ENCODE measurements around the gene TBCK.

GRCh38 chr4:106364282-106364681 lies 48.3 kb upstream of the TBCK start:
- TF ChIP-seq CTCF (IDR thresholded peaks at IDR 0.05; ENCODE audit: insufficient read depth, low read depth, low read length) = no peak
- no peak for TF ChIP-seq EZH2 (IDR thresholded peaks at IDR 0.05; ENCODE audit: insufficient read depth, low read length)

All from astrocyte (in vitro differentiated cells and primary cell).